GM21737 (cell line): ENCODE results near the gene SNW1.
"Not testable (repeated sequence)": the region's sequence is repeated elsewhere in the genome, so short reads cannot be mapped to it uniquely, and the experiment has no call there.

Experiments used
- ATAC-seq: cut with Tn5 transposase; IDR thresholded peaks from one replicate; pipeline ENCODE4 v1.9.1; 2021; ENCODE audit warnings: mild to moderate bottlenecking, moderate library complexity; ENCODE audit not compliant: unreplicated experiment

The SNW1 gene

DNA sequence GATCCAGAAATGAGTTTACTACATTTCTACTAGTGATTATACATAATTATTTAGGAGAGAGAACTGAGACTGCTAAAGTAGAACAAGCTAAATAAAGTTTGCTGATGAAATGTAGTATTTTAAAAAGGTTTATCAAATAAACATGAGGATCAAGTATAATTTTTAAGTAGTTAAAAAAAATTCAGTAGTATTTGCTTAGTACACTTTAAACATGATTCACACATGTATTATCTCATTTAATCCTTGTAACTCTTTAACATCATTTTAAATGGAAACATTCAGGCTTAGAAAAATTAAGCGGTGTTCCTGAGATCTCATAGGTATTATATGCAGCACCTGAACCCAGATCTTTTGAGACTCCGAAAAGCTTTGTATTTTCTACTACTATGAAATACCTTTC is 8.7 kb downstream of the SNW1 start:
- no peak for ATAC-seq

DNA sequence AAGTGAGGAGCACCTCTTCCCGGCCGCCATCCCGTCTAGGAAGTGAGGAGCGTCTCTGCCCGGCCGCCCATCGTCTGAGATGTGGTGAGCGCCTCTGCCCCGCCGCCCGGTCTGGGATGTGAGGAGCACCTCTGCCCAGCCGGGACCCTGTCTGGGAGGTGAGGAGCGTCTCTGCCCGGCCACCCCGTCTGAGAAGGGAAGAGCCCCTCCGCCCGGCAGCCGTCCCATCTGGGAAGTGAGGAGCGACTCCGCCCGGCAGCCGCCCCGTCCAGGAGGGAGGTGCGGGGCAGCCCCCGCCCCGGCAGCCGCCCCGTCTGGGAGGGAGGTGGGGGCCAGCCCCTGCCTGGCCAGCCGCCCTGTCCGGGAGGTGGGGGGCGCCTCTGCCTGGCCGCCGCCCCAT is 13.5 kb downstream of the SNW1 start:
- ATAC-seq, result not testable (repeated sequence)

DNA sequence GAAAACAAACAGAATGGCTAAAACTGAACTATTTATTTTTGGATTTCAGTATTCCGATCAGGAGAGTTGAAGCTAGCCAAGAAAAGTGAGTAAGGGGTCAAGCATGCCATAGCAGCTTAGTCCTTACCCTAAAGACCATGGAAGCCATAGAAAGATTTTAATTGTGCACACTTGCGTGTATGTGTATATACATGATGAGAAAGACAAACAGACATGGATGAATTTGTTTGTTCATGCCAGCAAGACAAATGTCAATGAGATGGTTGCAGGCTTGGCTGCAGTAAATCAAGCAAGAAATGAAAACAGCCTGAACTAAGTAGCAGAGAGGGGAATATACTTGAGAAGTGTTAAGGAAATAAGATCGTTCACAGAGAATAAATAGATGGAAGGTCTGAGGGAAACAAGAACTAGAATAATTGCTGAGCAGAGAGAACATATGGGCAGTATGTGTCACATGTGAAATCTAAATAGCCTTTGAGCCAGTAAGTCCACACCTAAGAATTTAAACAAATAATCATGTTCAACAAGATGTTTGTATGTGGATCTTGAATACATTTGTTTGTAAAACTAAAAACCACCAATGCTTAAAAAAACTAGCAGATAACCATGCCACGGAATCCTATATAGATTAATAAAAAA is 14.8 kb downstream of the SNW1 start:
- no peak for ATAC-seq

DNA sequence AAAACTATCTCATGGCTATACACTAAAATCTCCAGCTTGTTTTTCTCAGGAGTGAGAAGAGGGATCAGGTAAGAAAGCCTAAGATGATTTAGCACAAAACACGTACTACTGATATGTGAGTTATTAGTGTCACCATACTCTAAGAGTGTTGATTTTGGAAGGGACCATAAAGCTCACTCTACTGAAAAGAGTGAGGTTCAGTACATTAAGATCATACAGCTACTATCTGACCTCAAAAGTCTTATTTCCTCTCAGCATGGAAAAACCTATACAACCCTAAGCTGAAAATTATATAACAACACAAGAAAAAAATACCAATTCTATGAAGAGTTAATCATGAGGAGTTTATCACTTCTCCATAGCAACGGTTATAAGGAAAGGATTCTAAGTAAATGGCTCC is 19.5 kb downstream of the SNW1 start:
- ATAC-seq, result no peak

DNA sequence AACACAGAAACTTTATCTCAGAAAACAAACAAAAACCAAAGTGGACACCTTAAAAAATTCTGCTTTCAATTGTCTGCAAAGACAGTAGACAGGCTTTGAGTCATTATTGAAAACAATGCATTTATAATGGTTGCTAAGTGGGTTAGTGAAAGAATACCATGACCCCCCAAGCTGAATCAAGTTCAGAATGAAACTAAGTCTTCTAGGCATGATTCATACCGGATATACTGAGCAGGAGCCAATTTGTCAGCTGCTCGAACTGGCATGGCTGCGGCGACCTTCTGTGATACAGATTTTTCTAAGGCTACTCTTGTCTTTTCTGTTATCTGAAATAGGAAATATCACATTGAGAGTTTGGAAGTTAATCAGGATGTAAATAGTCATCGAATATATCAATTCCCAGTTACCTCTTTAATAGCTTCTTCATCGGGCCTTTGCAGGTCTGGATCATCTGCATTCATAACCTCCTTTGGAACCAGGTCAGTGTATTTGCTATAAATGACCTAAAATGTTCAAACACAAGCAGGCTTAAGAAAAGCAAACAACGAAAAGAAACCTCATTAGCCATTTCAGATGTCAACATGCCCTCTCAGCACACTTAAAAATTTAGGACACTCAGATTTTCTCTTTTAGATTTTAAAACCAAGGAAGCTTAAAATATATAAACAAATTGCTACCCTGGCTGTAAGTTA is 22.3 kb downstream of the SNW1 start:
- no peak for ATAC-seq

DNA sequence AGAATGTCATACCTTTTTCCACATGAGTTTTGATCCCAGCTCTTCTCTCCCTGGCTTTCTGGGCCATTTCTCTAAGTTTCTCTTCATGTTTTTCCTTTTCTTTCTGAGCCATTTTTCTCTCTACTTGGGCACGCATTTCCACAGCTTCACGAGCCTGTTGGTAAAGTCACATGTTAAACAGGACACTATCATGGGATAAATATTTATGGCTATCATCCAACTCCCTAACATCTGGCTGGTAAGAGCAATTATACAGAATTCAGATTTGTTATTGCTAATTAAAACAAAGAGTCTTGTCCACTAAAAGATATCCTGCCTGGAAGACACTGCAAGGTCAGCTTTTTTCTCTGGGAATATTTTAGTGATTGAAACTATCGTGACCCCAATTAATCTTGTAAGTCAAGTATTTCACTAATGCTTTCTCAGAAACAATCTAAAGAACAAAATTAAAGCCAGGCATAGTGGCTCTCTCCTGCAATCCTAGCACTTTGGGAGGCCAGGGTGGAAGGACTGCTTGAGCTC is 29.9 kb downstream of the SNW1 start:
- no peak for ATAC-seq

DNA sequence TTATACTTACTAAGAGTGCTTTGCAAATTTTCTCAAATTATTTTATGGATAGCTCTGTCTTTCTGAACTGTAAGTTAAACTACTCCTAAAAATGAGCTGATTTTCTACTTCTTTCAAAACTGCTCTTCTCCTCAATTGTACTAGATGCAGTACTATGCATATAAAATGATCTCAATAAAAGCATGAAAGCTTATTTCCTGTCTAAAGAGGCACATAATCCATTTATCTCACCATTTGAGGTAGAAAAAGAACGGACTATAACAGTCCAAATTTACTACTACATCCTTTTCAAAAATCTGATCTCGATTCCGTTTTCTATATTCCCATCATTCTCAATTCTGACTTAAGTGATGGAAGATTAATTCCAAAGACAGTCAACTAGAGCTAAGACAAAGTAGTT is 38.7 kb downstream of the SNW1 start:
- ATAC-seq, result no peak

DNA sequence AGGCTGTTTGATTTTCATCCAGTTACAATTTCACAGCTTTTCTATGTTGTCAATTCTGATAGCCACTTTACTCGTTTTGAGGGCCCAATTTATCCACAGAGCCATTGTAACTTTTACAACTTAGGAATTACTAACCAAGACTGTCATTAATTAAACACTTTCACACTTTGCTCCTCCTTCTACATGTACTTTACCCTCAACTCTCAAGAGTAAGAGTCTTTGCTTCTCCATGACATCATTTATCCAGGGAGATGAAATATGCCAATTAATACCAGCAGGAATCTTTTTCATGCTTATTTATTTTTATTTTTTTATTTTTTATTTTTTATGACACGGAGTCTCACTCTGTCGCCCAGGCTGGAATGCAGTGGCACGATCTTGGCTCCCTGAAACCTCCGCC is 39.5 kb downstream of the SNW1 start:
- ATAC-seq, result no peak

DNA sequence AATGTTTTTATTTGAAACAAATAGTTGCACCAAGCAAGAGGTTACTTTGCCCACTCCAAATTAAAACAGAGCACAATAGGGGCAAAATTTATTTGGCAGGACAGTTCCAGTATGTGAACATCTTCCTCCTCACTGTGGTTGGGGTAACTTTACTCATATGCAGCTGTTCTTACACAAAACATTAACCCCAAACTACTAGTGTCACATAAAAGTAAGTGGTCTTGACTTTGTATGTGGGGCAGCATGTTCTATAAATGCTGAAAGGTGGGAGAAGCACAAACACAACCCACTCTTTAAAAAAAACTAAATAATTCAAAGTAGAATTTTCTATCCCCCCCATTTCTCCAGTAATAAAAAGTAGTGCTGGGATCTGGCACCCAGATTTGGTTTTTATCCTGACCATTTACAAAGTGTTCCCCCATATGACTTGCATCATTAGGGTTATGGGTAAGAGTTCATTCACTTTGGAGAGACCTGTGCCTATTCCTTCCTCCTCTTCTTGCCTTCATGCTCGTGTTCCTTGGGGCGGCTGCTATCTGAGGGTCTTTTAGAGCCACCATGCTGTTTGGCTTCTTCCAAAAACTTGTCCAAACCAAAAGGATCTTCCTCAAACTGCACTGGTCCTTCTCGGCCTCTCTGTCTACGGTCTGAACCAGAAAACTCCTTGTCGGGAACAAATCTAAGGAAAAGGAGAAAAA is 43.2 kb downstream of the SNW1 start:
- no peak for ATAC-seq

DNA sequence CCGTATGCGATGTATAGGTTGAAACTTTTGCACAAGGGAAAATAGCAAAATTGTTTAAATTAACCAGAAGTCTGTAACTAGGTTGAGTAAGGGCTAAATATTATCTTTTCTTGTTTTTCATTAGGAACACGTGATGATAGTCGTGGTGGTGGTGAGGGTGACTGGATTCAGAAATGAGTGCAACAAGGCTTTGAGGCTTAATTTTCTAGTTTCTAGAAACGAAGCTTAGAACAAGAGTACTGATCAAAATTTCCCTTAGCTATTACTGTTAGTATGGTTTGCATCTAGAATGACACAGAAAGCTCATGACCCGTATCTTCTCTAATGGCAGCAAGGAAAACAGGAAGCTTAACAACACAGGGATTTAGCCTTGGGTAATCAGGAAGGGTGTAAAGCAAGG is 46.0 kb downstream of the SNW1 start:
- ATAC-seq, result no peak

DNA sequence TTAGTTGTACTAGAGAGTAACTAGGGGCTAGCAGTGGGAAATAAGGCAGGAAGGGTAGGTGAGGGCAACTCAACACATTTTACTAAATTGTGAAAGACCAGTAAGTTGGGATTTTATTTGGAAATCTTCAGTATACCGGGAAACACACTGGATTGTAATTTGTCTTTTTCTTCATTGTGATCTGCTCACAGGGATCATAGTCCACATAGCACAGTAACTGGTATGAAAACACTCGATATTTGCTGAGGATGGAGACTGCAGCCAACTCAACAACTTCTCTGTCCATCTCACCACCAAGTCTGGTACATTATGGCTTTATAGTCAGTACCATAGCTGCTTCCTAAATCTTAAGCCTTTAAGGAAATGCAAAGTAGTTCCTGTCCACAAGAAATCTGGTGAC is 50.6 kb downstream of the SNW1 start:
- no peak for ATAC-seq

DNA sequence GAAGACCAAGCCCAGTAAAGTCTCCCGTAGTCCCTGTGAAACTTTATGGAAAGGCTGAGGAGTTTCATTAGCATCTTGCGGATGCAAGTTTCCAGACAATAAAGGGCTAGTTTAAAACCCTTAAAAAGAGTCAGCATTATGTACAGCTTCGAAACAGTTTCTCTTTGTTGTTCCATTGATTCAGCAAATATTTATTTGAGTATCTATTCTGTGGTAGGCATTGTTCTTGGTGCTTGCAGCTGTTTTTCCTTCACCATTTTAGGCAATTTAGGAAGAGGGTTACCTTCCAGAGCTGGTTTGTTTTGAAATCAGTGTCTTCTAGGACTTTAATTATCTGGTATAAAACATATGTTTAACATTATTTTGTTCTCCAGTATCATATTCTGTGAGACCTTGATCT is 51.5 kb downstream of the SNW1 start:
- no peak for ATAC-seq

DNA sequence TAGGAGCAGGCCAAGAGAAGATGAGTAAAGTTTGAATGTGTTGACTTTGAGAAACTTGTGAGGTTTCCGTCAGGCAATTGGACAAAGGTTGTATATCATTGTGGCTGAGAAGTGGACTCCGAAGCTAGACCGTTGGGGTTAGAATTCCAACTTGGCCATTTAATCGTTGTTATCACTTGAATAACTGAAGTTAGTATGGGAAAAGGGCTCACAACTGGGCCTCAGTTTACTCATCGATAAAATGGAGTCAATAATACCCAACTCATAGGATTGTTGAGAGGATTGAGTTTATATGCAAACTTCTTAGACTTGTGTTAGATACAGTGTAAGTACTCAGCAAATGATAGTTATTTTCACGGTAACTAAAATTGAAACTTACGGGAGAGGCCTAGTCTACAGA is 52.2 kb downstream of the SNW1 start:
- no peak for ATAC-seq

DNA sequence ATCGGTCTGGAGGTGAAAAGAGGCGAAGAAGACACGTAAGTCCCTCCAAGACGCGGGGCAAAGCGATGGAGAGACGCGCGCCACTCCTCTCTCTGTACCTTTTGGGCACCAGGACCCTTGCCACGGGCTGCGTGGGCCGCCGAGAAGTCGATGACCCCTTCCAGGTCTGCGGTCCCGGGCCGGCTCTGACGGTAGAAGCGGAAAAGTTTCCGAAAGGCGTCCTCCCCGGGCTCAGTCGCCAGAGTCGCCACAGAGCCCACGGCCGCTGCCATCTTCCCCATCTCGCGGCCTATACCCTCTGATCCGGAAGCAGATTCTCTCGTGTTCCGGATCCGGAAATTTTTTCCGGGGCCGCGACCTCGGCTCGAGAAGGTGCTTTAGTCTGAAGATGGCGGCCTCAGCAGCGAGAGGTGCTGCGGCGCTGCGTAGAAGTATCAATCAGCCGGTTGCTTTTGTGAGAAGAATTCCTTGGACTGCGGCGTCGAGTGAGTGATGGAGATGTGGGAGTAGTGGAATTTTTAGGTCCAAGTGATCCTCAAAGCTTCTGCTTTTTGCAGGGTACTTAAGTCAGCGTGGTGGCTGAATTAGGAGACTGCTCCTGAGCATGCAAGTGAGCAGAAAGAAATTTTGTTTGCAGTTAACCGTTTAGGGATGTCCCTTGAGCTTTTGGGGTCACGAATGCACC is 53.1 kb downstream of the SNW1 start, which contains the start of the genes ALKBH1 and SLIRP:
Gene ALKBH1, minus strand, starts transcription at position 300 of the 685 bp plus-strand sequence. Its CDS starts 19 bp downstream, at position 281.
Gene SLIRP, plus strand, starts transcription at position 380 of the 685 bp plus-strand sequence. Its CDS starts 9 bp downstream, at position 389.
- peak; percentile 95 for ATAC-seq

DNA sequence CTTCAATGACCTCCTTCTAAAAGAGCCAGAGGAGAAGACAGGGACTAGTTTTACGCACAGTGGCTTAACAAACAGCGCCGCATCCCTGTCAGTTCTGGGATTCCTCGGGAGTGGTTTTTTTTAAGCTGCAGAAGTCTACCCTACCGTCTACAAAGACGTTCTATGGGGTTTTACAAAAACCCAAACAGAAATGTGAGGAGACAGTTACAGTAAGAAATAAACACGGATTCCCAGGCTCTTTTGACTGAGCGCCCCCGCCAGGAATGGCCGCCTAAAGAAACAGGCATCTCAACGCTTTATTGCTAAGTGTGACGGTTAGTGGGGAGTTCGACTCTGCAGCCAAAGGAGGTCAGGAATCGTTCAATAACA is 53.6 kb downstream of the SNW1 start:
- peak; percentile 17 for ATAC-seq

DNA sequence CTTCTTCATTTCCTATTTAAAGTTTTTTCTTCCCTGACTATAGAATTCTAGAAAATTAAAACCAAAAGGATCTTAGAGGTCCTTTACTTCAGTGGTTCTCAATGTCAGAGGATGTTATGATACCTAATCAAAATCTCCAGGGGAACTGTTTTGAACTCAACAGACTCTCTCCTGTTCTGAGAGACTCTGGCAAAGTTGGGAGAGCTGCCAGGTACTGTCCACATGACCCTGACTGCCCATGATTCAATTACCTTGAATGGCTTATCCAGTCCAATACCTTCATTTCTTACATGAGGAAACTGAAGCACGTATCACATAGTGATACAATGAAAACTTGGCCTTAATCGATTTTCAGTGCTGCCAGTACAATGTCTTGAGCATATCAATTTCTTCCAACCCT is 69.7 kb downstream of the SNW1 start:
- no peak for ATAC-seq

DNA sequence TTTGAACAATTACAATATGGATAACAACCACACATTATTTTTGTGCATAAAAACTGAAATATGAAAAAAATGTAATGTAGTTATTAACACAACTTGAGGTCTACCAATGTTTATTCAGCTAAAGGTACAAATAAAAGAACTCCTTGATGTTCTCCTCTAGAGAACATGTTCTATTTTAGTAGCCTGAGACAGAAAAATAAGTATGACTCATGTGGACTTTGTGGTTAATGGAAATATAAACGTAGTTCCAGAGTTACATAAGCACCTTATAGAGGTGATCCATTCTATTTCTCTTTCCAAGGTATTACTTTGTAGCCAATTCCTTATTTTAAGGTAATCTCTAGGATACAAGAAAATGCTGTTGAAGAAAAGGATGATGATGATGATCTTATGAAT is 78.8 kb downstream of the SNW1 start:
- ATAC-seq, result no peak

DNA sequence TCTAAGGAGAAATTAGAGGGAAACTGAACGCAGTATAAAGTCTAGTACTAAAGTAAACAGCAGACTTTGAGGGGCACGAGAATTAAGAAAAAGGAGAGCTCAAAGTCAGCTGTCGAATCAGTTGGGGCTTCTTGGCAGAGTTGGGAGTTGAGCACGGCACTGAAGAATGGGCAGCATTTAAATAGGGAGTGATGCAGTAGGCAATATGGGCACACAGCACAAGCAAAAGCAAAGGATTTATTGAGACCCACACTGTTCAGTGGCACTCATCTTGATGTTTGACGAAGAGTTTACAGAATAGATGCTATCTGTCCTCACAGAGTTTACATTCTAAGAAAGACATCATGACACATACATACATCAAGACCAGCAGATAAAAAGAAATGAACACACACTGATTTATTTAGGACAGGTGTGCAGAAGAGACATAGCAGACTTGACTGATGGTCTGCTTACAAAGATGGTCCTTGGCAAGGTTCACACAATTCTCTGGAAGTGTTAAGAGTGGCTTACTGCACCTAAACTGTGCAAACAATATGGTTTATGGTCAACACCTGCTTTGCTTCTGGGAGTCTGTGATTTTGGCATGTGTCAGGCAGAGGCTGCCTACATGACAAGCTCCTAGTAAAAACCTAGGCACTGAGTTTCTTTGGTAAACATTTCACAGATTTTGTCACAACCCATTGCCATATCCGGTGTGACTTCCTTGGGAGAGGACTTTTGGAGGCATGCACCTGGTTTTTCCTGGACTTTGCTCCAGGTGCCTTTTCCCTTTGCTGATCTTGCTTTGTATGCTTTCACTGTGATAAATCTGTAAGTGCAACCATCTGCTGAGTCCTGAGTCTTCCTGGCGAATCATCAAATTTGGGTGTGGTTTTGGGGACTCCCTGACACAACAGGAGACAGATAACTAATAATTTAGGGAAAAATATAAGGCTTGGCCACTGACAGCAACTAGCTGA is 79.5 kb downstream of the SNW1 start:
- ATAC-seq, result no peak

DNA sequence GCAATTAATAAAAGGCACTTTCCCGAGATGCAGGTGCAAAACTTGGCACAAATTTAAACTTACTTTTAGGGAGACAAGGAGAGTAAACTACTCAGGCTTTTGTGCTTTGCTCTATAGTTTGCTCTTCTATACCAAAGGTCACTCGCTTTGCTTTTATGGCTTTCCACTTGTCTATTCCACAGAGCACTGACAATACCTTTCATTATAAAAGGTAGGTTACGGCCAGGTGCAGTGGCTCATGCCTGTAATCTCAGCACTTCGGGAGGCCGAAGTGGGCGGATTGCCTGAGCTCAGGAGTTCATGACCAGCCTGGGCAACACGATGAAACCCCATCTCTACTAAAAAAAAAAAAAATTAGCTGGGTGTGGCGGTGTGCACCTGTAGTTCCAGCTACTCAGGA is 86.0 kb downstream of the SNW1 start:
- ATAC-seq, result no peak

DNA sequence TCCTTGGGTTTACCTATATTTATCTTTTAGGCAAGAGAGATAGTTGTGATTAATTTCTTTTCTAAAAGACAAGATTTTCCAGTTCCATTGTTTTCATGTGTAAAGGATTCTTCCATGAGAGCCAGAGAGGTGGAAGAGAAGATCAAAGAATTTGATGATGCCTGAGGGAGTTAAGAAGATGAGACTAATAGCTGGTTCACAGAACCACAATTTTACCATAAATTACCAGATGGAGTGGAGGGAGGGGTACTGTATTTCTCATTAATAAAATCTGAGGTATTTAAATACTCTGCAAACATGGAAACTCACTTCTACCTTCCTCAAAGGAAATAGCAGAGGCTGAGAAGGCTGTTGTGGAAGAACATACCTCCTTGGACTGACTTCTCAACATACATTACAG is 87.8 kb downstream of the SNW1 start:
- no peak for ATAC-seq
